ENCODE measurements around the gene ZNF213.
"Not testable (repeated sequence)": the region's sequence is repeated elsewhere in the genome, so short reads cannot be mapped to it uniquely, and the experiment has no call there.

Gene ZNF213

GRCh38 chr16:3158510-3159314, 23.9 kb downstream of the ZNF213 start:
- DNase-seq (ENCODE audit: extremely low read depth, low read depth): peak; percentile 66
- no peak for TF ChIP-seq CTCF (IDR thresholded peaks at IDR 0.05; ENCODE audit: low read depth, low read length)

- no peak for TF ChIP-seq CTCF (IDR thresholded peaks at IDR 0.05; ENCODE audit: low read depth, low read length)
- DNase-seq (ENCODE audit: extremely low read depth, low read depth): no peak
These were observed 26.6 kb downstream of the ZNF213 start for GRCh38 chr16:3161235-3162018.

DNA sequence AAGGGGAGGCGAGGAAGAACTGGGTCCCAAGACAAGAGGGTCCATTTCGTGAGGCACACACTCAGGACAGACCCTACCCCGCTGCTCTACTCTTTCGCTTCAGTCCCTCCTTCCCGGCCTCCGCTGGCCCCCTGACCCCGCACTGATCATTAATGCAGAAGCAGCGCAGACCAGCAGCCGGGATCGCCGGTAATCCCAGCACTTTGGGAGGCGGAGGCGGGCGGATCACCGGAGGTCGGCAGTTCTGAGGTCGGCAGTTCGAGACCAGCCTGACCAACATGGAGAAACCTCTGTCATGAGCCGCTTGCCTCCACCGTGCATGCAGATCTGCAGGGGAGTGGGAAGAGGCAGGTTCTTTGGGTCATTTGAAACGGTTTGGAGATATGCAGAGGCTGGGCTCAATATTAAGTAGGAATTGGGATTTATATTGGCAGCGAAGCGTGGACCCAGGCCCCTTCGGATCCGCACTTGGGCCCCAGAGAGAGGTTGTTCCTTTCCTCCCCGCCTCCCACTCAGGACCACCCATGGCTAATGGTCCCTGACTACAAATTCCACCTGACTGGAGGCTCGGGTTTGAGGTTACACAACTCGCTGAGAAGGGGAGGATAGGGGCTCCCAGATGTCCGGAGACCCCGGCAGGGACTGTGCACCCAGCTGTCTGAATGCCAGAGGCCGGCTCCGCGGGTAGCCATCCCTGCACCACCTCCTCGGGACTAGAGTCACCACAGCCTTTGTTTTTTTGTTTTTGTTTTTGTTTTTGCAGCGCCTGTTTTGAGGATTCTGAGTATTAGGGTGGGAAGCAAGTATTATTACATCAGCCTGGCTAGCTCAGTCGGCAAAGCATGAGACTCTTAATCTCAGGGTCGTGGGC, 29.5 kb downstream of the ZNF213 start:
- no peak for DNase-seq (ENCODE audit: extremely low read depth, low read depth)
- no peak for TF ChIP-seq CTCF (IDR thresholded peaks at IDR 0.05; ENCODE audit: low read depth, low read length)

DNA sequence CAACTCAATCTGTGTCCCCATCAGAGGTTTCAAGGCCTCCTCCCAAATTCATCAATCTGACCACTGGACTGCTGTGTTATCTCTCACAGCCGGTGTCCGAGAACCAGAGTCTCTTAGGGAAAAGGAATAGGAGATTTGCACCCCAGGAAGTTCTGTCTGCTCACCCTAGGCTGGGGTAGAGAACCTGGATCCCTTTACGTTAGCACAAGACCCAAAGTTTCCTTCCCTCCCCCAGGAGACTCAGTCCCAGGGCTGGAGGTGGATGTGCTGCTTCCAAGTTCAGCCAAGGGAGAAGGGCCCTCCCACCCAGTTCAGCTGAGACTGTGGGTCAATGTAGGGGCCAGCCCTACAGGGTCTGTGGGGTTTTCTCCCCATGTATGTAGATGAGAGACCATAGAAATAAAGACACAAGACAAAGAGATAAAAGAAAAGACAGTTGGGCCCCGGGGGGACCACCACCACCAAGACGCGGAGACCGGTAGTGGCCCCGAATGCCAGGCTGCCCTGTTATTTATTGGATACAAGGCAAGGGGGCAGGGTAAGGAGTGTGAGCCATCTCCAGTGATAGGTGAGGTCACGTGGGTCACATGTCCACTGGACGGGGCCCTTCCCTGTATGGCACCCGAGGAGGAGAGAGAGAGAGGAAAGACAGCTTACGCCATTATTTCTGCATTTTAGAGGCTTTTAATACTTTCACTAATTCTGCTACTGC, 30.4 kb downstream of the ZNF213 start:
- TF ChIP-seq CTCF (IDR thresholded peaks at IDR 0.05; ENCODE audit: low read depth, low read length): no peak
- no peak for DNase-seq (ENCODE audit: extremely low read depth, low read depth)

DNA sequence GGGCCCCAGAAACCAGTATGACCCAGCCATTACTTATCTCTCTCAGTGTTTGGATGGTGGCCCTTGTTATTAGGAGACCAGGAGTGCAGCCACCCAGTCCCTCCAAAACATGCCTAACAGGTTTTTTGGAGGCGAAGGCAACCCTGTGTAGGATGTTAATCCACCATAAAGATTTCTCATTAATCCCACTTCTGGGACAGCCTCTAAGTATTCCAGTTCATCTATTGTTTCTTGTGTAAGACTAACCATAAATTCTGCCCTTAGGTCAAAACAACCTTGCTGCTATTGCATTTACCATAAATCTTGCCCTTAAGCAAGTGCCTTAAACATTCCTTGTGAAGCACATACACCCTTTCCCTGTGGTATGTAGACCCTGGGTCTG, 31.7 kb downstream of the ZNF213 start:
- TF ChIP-seq CTCF (IDR thresholded peaks at IDR 0.05; ENCODE audit: low read depth, low read length): no peak

DNA sequence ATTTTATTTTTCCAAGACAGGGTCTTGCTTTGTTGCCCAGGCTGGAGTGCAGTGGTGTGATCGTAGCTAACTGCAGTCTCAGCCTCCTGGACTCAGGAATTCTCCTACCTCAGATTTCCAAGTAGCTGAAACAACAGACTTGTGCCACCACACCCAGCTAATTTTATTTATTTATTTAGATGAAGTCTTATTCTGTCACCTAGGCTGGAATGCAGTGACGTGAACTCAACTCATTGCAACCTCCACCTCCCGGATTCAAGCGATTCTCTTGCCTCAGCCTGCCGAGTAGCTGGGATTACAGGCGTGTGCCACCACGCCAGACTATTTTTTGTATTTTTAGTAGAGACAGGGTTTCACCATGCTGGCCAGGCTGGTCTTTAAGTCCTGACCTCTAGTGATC, 33.9 kb downstream of the ZNF213 start:
- not testable (repeated sequence) for DNase-seq (ENCODE audit: extremely low read depth, low read depth)

More for the DNA sequence above, 31.7 kb downstream of the ZNF213 start:
- no peak for DNase-seq (ENCODE audit: extremely low read depth, low read depth)
